CD14-positive monocyte (primary cell): ENCODE data around the gene GPR55. TPM values are rescaled to one million over a fixed set of nuclear protein-coding genes. Genes with fewer than 3 reads are reported as not detected.

ENCODE experiments used
- DNase-seq, 3 donors: peaks; one replicate each; pipeline ENCODE4 v3.0.0-alpha.2; 2011 to 2022
- H2AFZ ChIP-seq: 2 replicates; pipeline ENCODE4 v1.6.0; 2012; ENCODE audit warnings: mild to moderate bottlenecking, low read depth, low read length, inconsistent platforms; ENCODE audit not compliant: insufficient read depth, poor library complexity, severe bottlenecking
- H3K27ac ChIP-seq, 2 donors: 1 replicate in 1 of 2; 2 replicates in 1 of 2; pipeline ENCODE4 v1.5.1; 2012 to 2013; ENCODE audit warnings: low read length in 2 of 2, control low read depth in 1 of 2, inconsistent platforms in 1 of 2, low read depth in 1 of 2, mild to moderate bottlenecking in 1 of 2
- H3K27me3 ChIP-seq, 2 donors: one replicate each; pipeline versions ENCODE4 v1.6.0 to v1.6.1; 2011 to 2013; ENCODE audit warnings: low read length in 2 of 2; ENCODE audit not compliant: control insufficient read depth in 2 of 2, insufficient read depth in 2 of 2
- H3K36me3 ChIP-seq, 2 donors: replicated peaks in 1 of 2; 1 replicate in 1 of 2; 2 replicates in 1 of 2; pipeline versions ENCODE4 v1.5.1 to v1.6.1; 2012 to 2013; ENCODE audit warnings: low read length in 2 of 2, control low read depth in 1 of 2, inconsistent platforms in 1 of 2, mild to moderate bottlenecking in 1 of 2; ENCODE audit not compliant: insufficient read depth in 2 of 2, control insufficient read depth in 1 of 2
- H3K4me1 ChIP-seq, 2 donors: 1 replicate in 1 of 2; 2 replicates in 1 of 2; pipeline versions ENCODE4 v1.5.1 to v1.6.1; 2012 to 2013; ENCODE audit warnings: low read length in 2 of 2, control low read depth in 1 of 2, inconsistent platforms in 1 of 2, mild to moderate bottlenecking in 1 of 2, moderate library complexity in 1 of 2; ENCODE audit not compliant: insufficient read depth in 2 of 2, control insufficient read depth in 1 of 2
- H3K4me2 ChIP-seq: replicated peaks from 2 replicates; pipeline ENCODE3; 2012; ENCODE audit warnings: low read length, moderate library complexity, mild to moderate bottlenecking; ENCODE audit not compliant: poor library complexity, severe bottlenecking; ENCODE audit errors: extremely low read depth
- H3K4me3 ChIP-seq, 3 experiments: fragments of 200-600 bp in 1 of 3; sonication (generic) in 1 of 3; replicated peaks in 1 of 3; 1 replicate in 2 of 3; 2 replicates in 1 of 3; pipeline ENCODE4 v1.5.1; 2011 to 2013; ENCODE audit warnings: low read length in 3 of 3, mild to moderate bottlenecking in 3 of 3, control low read depth in 2 of 3, low read depth in 2 of 3, inconsistent platforms in 1 of 3, moderate library complexity in 1 of 3
- H3K79me2 ChIP-seq: 2 replicates; pipeline ENCODE4 v1.6.0; 2012; ENCODE audit warnings: mild to moderate bottlenecking, control low read depth, inconsistent platforms, low read length, moderate library complexity; ENCODE audit not compliant: insufficient read depth
- H3K9ac ChIP-seq: 2 replicates; pipeline ENCODE4 v1.6.0; 2017; ENCODE audit warnings: low read length, mild to moderate bottlenecking; ENCODE audit not compliant: insufficient read depth, poor library complexity, severe bottlenecking
- H3K9me3 ChIP-seq, 2 donors: replicated peaks in 1 of 2; 1 replicate in 1 of 2; 2 replicates in 1 of 2; pipeline versions ENCODE4 v1.5.1 to v1.6.1; 2012 to 2013; ENCODE audit warnings: low read length in 2 of 2, control low read depth in 1 of 2; ENCODE audit not compliant: control insufficient read depth in 1 of 2, insufficient read depth in 1 of 2
- H4K20me1 ChIP-seq: 2 replicates; pipeline ENCODE4 v1.6.0; 2012; ENCODE audit warnings: mild to moderate bottlenecking, low read length, control low read depth, moderate library complexity; ENCODE audit not compliant: insufficient read depth
- H3K27ac Mint-ChIP-seq, 7 donors: one replicate each; pipeline ENCODE4 v1.8.0; 2020; ENCODE audit warnings: mild to moderate bottlenecking in 7 of 7, mixed read lengths in 7 of 7, moderate library complexity in 6 of 7, inconsistent platforms in 2 of 7
- H3K27me3 Mint-ChIP-seq, 3 donors: one replicate each; pipeline ENCODE4 v1.8.0; 2021 to 2022; ENCODE audit warnings: low read depth in 3 of 3, mild to moderate bottlenecking in 3 of 3, mixed read lengths in 3 of 3, moderate library complexity in 3 of 3, inconsistent platforms in 1 of 3
- H3K36me3 Mint-ChIP-seq, 2 donors: one replicate each; pipeline ENCODE4 v1.8.0; 2020; ENCODE audit warnings: mixed read lengths in 2 of 2, inconsistent platforms in 1 of 2, mild to moderate bottlenecking in 1 of 2
- H3K4me1 Mint-ChIP-seq: one replicate; pipeline ENCODE4 v1.8.0; 2020; ENCODE audit warnings: mild to moderate bottlenecking, mixed read lengths
- H3K4me3 Mint-ChIP-seq, 2 donors: one replicate each; pipeline ENCODE4 v1.8.0; 2020; ENCODE audit warnings: mild to moderate bottlenecking in 2 of 2, mixed read lengths in 2 of 2, moderate library complexity in 1 of 2
- H3K9me3 Mint-ChIP-seq, 7 donors: one replicate each; pipeline ENCODE4 v1.8.0; 2020 to 2022; ENCODE audit warnings: mixed read lengths in 7 of 7, mild to moderate bottlenecking in 6 of 7, moderate library complexity in 6 of 7, inconsistent platforms in 2 of 7
- CTCF ChIP-seq: fragments of 200-600 bp; IDR thresholded peaks from one replicate; pipeline ENCODE4 v1.8.0; 2022; ENCODE audit warnings: antibody characterized with exemption, mild to moderate bottlenecking
- WGBS: methylation state at CpG from one replicate; pipeline ENCODE4 v1.1.5; 2013; ENCODE audit warnings: missing lambda C conversion rate; ENCODE audit not compliant: insufficient coverage; 5-methylcytosine and 5-hydroxymethylcytosine counted together
- intact Hi-C, 2 donors: fragments of 100-400 bp; cut with micrococcal nuclease; formaldehyde crosslinking; loops; one replicate each; pipeline versions ENCODE4 v1.15.0 to v1.15.1; 2023
- polyA plus RNA-seq, 3 donors: library from polyadenylated mRNA; depleted of rRNA in 1 of 3; unstranded in 2 of 3; stranded (reverse) in 1 of 3; fragments of 300-500 nt in 2 of 3; fragments of >200 nt in 1 of 3; fragmentation: Illumina TruSeq in 2 of 3; gene quantifications; 1 replicate in 2 of 3; 2 replicates in 1 of 3; pipeline ENCODE4 v1.2.3, GENCODE V29; 2012 to 2021

GPR55 gene
- polyA plus RNA-seq, 3 donors = 0.11 to 0.12 TPM; not detected in 1

- no peak overlapping the region for H3K4me3 ChIP-seq
- peaks cover 0 to 3% of the 10 kb centered on the region in 2 donors for H3K27me3 ChIP-seq
- DNase-seq = no peak
- no peak overlapping the region for H3K4me2 ChIP-seq
- Mint-ChIP-seq H3K9me3 (no peaks in the 10 kb centered on the region), H3K4me1 (peaks cover 38% of the 10 kb centered on the region), H3K27me3 (peaks cover 7 to 15% (median 11%) of the 10 kb centered on the region in 3 donors), H3K4me3 (no peak overlapping the region), H3K27ac (no peak overlapping the region), H3K36me3 (peaks cover 0 to 3% of the 10 kb centered on the region in 2 donors)
- H4K20me1 ChIP-seq = no peaks in the 10 kb centered on the region
- WGBS = 84% methylated on average over 6 of the region's 17 CpGs
- no peak for TF ChIP-seq CTCF
- H2AFZ ChIP-seq = no peak overlapping the region
- H3K9me3 ChIP-seq = no peaks in the 10 kb centered on the region
- no peak overlapping the region for H3K27ac ChIP-seq
- H3K36me3 ChIP-seq = no peaks in the 10 kb centered on the region
- peak overlapping the region; percentile 32 for H3K9ac ChIP-seq
- H3K4me1 ChIP-seq = peaks cover 25 to 31% of the 10 kb centered on the region in 2 donors
- H3K79me2 ChIP-seq = no peaks in the 10 kb centered on the region
- intact Hi-C loops = no loop called here
These were observed 53.5 kb downstream of the GPR55 start for GRCh38 chr2:230871361-230872150.

- no peaks in the 10 kb centered on the region for H3K79me2 ChIP-seq
- no peak for DNase-seq
- H3K4me3 ChIP-seq = no peak overlapping the region
- H4K20me1 ChIP-seq = no peaks in the 10 kb centered on the region
- Mint-ChIP-seq H3K4me1 (peaks cover 46% of the 10 kb centered on the region), H3K9me3 (peaks cover 0 to 3% (median 0%) of the 10 kb centered on the region in 7 donors), H3K36me3 (peaks cover 0 to 3% of the 10 kb centered on the region in 2 donors), H3K27me3 (peaks cover 15 to 23% (median 16%) of the 10 kb centered on the region in 3 donors), H3K4me3 (peak overlapping the region in 1 of 2 donors; percentile 72), H3K27ac (peak overlapping the region in 2 of 7 donors; percentile 45 to 57)
- intact Hi-C loops = no loop called here
- no peak for TF ChIP-seq CTCF
- H3K4me2 ChIP-seq = peak overlapping the region; percentile 24
- 10% methylated on average over 15 of the region's 18 CpGs for WGBS
- H3K9me3 ChIP-seq = no peaks in the 10 kb centered on the region
- peak overlapping the region; percentile 41 for H2AFZ ChIP-seq
- H3K27ac ChIP-seq = no peak overlapping the region
- peak overlapping the region; percentile 32 for H3K9ac ChIP-seq
- no peaks in the 10 kb centered on the region for H3K36me3 ChIP-seq
- H3K27me3 ChIP-seq = peaks cover 0 to 11% of the 10 kb centered on the region in 2 donors
- H3K4me1 ChIP-seq = peaks cover 33 to 39% of the 10 kb centered on the region in 2 donors
These were observed 54.3 kb downstream of the GPR55 start for GRCh38 chr2:230870544-230871360.
